Central memory CD8-positive, alpha-beta T cell (primary cell): ENCODE data around the gene GPN1.
"Not testable (repeated sequence)": the region's sequence is repeated elsewhere in the genome, so short reads cannot be mapped to it uniquely, and the experiment has no call there.

Experiments used
- ATAC-seq: fragments of 150-1000 bp; cut with Tn5 transposase; replicated peaks from 2 replicates; pipeline ENCODE4 v1.10.0; 2022; ENCODE audit warnings: mild to moderate bottlenecking, moderate FRiP score, moderate number of reproducible peaks; ENCODE audit not compliant: poor library complexity, severe bottlenecking; ENCODE audit errors: extremely low read depth
- DNase-seq, 2 donors: peaks; one replicate each; pipeline ENCODE4 v3.0.0; 2021; ENCODE audit warnings: low spot score in 2 of 2
- H3K27ac Mint-ChIP-seq: one replicate; pipeline ENCODE4 v1.8.0; 2022; ENCODE audit warnings: low read depth, mild to moderate bottlenecking, moderate library complexity, mixed read lengths
- H3K27me3 Mint-ChIP-seq: one replicate; pipeline ENCODE4 v1.8.0; 2022; ENCODE audit warnings: mixed read lengths
- H3K36me3 Mint-ChIP-seq: one replicate; pipeline ENCODE4 v1.8.0; 2022; ENCODE audit warnings: mild to moderate bottlenecking, moderate library complexity, mixed read lengths; ENCODE audit not compliant: insufficient read depth
- H3K4me1 Mint-ChIP-seq: one replicate; pipeline ENCODE4 v1.8.0; 2022; ENCODE audit warnings: mixed read lengths
- H3K4me3 Mint-ChIP-seq: one replicate; pipeline ENCODE4 v1.8.0; 2022; ENCODE audit warnings: mild to moderate bottlenecking, moderate library complexity, mixed read lengths
- H3K9me3 Mint-ChIP-seq: one replicate; pipeline ENCODE4 v1.8.0; 2022; ENCODE audit warnings: mixed read lengths

GPN1 gene

DNA sequence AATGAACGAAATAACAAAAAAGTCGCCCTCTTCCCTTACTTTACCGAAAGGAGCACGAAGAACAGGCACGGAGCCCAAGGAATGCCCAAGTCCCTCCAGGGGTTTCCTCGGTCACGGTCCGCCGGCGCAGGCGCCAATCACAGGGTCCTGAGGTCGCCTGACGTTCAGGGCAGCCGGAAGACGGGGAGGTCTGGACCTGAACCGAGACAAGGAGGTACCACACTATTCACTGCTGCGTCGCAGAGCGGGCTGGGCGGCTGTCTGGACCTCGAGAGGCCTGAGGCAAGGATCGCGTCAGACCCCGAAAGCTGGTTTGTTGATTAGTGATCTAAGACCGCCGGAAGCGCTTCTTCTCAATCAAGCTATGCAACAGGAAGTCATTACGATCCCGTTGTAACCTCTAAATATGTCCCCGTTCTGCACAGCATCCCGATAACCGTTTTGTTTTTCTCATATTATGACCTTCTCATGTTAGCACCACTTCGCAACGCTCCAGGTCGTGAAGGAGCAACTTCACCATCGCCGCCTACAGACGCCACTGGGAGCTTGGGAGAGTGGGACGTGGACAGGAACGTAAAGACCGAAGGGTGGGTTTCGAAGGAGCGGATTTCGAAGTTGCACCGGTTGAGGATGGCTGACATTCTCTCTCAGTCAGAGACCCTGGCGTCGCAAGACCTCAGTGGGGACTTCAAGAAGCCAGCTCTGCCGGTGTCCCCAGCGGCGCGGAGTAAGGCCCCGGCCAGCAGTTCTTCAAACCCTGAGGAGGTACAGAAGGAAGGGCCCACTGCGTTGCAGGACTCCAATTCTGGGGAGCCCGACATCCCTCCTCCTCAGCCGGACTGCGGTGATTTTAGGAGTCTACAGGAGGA lies 34.7 kb downstream of the GPN1 start, which contains the start of the genes SLC4A1AP and SUPT7L:
TSS of gene SLC4A1AP (plus strand) at position 605 of the 869 bp plus-strand sequence. CDS start at position 631, 26 bp downstream.
TSS of gene SUPT7L (minus strand) at position 330 of the 869 bp plus-strand sequence. CDS start 1,422 bp downstream, outside the sequence.
- H3K4me3 Mint-ChIP-seq: peak within 1 kb of the TSS; percentile 99
- ATAC-seq (peak; percentile 85), DNase-seq (peak; percentile 70 to 77)
- no peaks in the 10 kb centered on the region for H3K27me3 Mint-ChIP-seq
- peaks cover 69% of the 10 kb centered on the region for H3K36me3 Mint-ChIP-seq
- H3K27ac Mint-ChIP-seq: peak within 1 kb of the TSS; percentile 98
- peaks cover 46% of the 10 kb centered on the region for H3K4me1 Mint-ChIP-seq
- no peaks in the 10 kb centered on the region for H3K9me3 Mint-ChIP-seq

DNA sequence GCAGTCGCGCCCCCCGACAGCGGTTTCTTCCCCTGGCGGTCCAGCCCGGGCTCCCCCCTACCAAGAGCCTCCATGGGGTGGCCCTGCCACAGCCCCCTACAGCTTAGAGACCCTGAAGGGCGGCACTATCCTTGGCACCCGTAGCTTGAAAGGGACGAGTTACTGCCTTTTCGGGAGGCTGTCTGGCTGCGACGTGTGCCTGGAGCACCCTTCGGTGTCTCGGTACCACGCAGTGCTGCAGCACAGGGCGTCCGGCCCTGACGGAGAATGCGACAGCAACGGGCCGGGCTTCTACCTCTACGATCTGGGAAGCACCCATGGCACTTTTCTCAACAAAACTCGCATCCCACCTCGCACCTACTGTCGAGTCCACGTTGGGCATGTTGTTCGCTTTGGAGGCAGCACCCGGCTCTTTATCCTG lies 35.3 kb downstream of the GPN1 start:
- Mint-ChIP-seq H3K4me3 (peak overlapping the region; percentile 99), H3K27ac (peak overlapping the region; percentile 98), H3K9me3 (no peaks in the 10 kb centered on the region), H3K36me3 (peaks cover 72% of the 10 kb centered on the region), H3K4me1 (peaks cover 44% of the 10 kb centered on the region), H3K27me3 (no peaks in the 10 kb centered on the region)
- DNase-seq (no peak), ATAC-seq (peak; percentile 14)

DNA sequence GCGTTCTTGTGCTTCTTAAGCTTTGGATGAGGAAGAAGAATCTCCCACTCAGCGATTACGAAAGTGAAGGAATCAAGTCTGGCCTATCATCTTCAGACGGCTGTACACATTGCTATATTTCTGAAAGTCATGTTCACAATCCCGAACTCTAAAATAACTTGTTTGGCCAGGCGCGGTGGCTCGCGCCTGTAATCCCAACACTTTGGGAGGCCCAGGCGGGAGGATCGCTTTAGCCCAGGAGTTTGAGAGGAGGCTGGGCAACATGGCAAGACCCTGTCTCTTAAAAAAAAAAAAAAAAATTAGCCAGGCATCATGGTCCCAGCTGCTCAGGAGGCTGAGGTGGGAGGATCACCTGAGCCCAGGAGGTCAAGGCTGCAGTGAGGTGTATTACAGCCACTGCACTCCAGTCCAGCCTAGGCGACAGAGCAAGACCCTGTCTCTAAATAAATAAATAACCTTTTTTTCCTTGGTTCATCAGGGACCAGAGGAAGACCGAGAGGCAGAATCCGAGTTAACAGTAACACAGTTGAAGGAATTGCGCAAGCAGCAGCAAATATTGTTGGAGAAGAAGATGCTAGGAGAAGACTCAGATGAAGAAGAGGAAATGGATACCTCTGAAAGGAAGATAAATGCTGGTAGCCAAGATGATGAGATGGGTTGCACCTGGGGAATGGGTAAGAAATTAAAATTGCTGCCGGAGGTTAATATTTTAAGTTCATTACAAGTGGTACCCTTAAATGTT lies 35.9 kb downstream of the GPN1 start:
- Mint-ChIP-seq H3K27me3 (no peaks in the 10 kb centered on the region), H3K4me3 (peak overlapping the region; percentile 99), H3K36me3 (peaks cover 69% of the 10 kb centered on the region), H3K27ac (peak overlapping the region; percentile 98), H3K4me1 (peaks cover 38% of the 10 kb centered on the region), H3K9me3 (no peaks in the 10 kb centered on the region)
- ATAC-seq (no peak), DNase-seq (no peak)

DNA sequence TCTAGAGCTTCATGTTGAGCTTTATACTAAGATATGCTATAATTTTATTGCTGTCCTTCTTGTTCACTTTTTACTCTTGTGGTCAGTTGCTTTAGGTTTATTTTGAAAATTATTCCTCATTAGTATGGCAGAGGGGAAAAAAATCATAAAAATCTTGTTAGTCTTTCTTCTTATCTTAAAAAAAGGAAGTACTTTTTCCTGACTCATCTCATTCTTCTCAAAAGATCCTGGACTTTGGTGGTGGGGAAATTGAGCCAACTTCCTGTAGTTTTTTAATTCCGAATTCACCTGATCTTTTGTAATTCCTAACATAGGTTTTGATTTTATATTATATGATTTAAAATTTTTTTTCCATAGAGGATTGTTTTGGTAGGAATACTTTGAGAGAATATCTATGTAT lies 38.6 kb downstream of the GPN1 start:
- Mint-ChIP-seq H3K27ac (no peak overlapping the region), H3K36me3 (peaks cover 70% of the 10 kb centered on the region), H3K4me3 (no peak overlapping the region), H3K9me3 (no peaks in the 10 kb centered on the region), H3K4me1 (peaks cover 36% of the 10 kb centered on the region), H3K27me3 (no peaks in the 10 kb centered on the region)
- ATAC-seq (no peak), DNase-seq (no peak)

DNA sequence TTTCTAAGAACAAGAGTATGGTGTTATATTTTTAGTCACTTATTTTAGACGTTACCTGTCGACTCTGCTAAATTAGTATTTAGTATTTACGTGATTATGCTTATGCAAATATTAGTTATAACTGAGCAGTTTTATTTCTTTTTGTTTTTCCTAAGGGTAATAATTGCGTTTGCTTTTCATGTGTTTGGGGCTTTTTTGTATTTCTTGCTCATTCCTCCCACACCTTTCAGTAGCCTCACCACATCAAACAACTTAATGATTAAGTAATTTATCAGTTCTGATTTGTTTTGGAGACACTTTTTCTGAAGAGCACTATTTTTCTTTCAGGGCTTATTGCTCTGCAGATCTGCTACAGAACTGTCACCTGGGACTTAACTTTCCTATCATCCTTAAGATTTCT lies 42.4 kb downstream of the GPN1 start:
- ATAC-seq (no peak), DNase-seq (no peak)
- H3K36me3 Mint-ChIP-seq: peaks cover 74% of the 10 kb centered on the region
- H3K27me3 Mint-ChIP-seq: no peaks in the 10 kb centered on the region
- no peaks in the 10 kb centered on the region for H3K9me3 Mint-ChIP-seq
- H3K27ac Mint-ChIP-seq: no peak overlapping the region
- peaks cover 21% of the 10 kb centered on the region for H3K4me1 Mint-ChIP-seq
- no peak overlapping the region for H3K4me3 Mint-ChIP-seq

DNA sequence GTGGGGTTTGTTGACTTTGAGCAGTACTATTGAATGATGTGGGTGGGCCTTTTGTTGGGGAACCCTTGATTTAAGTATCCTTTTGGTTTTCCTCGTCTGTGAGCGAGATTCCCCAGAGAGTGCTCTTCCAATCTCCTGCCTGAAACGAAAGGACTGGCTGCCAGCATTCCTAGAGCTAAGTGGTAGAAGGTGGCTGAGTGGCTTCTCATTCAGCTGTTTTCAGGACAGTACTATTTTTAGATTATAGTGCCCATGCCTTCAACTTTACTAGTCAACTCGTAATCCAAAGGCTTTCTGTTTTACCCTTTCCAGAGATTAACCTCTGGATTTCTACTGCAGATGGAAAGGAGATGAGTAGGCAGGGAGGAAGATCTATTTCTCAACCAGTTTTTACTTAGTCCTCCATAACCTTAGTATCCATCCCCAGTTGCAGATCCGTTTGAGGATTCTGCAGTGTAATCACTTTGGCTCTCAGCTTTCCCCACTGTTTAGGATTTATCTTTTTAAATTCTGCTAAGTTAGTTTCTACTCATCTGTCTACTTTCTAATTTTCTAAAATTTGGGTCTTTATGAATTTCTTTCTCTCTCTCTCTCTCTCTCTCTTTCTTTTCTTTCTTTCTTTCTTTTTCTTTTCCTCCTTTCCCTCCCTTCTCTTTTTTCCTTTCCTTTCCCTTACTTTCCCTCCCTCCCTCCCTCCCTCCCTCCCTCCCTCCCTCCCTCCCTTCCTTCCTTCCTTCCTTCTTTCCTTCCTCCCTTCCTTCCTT lies 44.1 kb downstream of the GPN1 start:
- DNase-seq: no peak
- no peaks in the 10 kb centered on the region for H3K27me3 Mint-ChIP-seq
- no peaks in the 10 kb centered on the region for H3K9me3 Mint-ChIP-seq
- H3K4me3 Mint-ChIP-seq: no peak overlapping the region
- H3K36me3 Mint-ChIP-seq: peaks cover 72% of the 10 kb centered on the region
- ATAC-seq: no peak
- H3K4me1 Mint-ChIP-seq: peaks cover 21% of the 10 kb centered on the region
- H3K27ac Mint-ChIP-seq: no peak overlapping the region

DNA sequence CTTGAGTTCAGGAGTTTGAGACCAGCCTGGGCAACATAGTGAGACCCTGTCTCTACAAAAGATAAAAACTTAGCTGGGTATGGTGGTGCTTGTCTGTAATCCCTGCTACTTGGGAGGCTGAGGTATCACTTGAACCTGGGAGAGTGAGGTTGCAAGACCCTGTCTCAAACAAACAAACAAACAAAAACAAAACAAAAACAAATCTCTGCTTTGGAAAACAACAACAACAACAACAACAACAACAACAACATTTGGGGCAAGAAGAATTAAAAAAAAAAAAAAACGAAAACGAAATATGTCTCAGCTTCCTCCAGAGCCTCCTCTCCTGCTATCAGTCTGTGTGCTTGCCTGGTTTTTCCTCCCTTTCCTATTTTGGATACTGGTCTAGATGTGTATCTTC lies 51.7 kb downstream of the GPN1 start:
- Mint-ChIP-seq H3K9me3 (no peaks in the 10 kb centered on the region), H3K4me3 (no peak overlapping the region), H3K27ac (no peak overlapping the region), H3K4me1 (peaks cover 19% of the 10 kb centered on the region), H3K36me3 (peaks cover 32% of the 10 kb centered on the region), H3K27me3 (no peaks in the 10 kb centered on the region)
- no peak for ATAC-seq
- no peak for DNase-seq

DNA sequence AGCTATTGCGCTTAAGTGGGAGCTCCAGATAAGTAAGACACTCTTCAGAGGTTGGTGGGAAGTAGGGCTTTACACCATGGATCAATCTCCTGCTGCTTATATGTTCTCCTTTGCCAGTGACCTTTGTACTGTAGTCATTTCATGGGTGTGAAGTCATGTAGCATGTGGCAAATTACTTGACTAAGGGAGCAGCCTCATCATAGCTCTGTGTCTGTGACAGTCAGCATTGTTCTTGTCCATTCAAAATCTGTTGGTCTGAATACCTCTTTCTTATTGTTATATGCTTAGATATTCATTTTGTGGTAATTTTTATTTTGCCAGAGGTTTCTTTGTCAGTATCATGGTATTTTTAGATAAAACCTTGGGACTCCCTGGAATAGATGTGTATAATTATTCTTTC lies 53.0 kb downstream of the GPN1 start:
- Mint-ChIP-seq H3K27me3 (no peaks in the 10 kb centered on the region), H3K9me3 (no peaks in the 10 kb centered on the region), H3K4me1 (peaks cover 19% of the 10 kb centered on the region), H3K27ac (no peak overlapping the region), H3K36me3 (peaks cover 25% of the 10 kb centered on the region), H3K4me3 (no peak overlapping the region)
- ATAC-seq: no peak
- no peak for DNase-seq

DNA sequence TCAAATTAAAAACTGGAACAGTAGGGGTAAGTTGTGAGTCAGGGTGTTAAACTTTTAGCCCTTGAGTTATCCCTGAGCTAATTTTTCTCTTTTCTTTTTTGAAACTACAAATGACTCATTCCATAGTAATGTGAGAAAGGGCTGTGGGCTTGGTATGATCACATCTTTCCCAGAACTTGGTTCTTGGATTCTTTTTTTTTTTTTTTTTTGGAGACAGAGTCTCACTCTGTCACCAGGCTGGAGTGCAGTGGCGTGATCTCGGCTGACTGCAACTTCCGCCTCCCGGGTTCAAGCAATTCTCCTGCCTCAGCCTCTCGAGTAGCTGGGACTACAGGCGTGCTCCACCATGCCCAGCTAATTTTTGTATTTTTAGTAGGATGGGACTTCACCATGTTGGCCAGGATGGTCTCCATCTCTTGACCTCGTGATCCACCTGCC lies 53.5 kb downstream of the GPN1 start:
- H3K27ac Mint-ChIP-seq, H3K27me3 Mint-ChIP-seq, H3K9me3 Mint-ChIP-seq, ATAC-seq, DNase-seq, H3K4me3 Mint-ChIP-seq: not testable (repeated sequence)
- H3K4me1 Mint-ChIP-seq: peaks cover 19% of the 10 kb centered on the region
- H3K36me3 Mint-ChIP-seq: peaks cover 22% of the 10 kb centered on the region

DNA sequence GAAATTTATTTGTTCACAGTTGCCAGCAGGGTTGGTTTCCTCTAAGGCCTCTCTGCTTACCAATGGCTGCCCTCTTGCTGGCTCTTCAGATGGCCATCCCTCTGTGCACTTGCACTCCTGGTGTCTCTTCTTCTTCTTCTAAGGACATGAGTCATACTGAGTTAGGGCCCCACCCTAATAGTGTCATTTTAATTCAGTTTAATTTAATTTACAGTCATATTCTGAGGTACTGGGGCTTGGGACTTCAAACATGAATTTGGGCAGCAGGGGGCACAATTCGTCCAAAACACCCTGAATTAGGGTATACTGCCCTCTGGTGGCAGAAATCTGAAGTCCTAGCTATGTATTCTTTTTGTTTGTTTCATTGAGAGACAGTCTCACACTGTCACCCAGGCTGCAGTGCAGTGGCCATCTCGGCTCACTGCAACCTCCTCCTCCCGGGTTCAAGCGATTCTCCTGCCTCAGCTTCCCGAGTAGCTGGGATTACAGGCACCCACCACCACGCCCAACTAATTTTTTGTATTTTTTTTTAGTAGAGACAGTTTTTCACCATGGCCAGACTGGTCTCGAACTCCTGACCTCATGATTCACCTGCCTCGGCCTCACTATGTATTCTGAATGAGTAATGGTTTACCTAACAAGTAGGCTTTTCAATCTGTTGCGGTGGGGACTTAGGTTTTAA lies 54.7 kb downstream of the GPN1 start:
- ATAC-seq: peak; percentile 75
- H3K27ac Mint-ChIP-seq: peak overlapping the region; percentile 72
- H3K4me3 Mint-ChIP-seq: no peak overlapping the region
- DNase-seq: peak; percentile 83 to 85
- H3K27me3 Mint-ChIP-seq: no peaks in the 10 kb centered on the region
- no peaks in the 10 kb centered on the region for H3K9me3 Mint-ChIP-seq
- H3K4me1 Mint-ChIP-seq: peaks cover 19% of the 10 kb centered on the region
- H3K36me3 Mint-ChIP-seq: peaks cover 20% of the 10 kb centered on the region

DNA sequence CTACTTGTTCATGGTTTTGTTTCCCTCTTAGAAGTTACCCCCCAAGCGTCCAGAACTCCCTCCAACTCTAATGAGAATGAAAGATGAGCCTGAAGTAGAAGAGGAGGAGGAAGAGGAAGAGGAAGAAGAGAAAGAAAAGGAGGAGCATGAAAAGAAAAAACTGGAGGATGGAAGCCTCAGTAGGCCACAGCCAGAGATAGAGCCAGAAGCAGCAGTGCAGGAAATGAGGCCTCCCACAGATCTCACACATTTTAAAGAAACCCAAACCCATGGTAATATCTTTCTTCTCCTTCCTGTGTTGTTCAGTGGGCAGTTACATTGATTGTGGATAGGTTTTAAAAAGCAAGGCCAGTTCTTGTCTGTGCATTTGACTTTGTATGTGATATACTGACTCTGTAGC lies 56.2 kb downstream of the GPN1 start:
- H3K4me3 Mint-ChIP-seq: peak overlapping the region; percentile 33

DNA sequence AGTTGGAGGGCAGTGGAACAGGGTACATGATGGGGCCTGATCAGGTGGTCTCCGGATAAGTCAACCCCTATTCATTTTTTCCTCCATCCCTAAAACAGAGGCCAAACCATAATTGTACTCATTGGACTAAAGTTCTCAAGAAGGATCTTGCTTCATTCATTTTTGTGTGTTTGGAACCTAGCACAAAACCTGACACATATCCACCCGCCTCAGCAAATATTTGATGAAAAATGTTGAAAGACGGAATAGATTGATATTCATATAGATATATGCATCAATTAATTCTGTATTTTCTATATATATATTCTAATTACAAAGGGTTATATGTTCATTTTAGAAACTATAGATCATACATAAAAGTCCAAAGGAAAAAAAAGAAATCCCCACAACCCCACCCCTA lies 56.7 kb downstream of the GPN1 start:
- DNase-seq: no peak
- no peak for ATAC-seq
- Mint-ChIP-seq H3K27ac (no peak overlapping the region), H3K27me3 (no peaks in the 10 kb centered on the region), H3K4me1 (peaks cover 19% of the 10 kb centered on the region), H3K4me3 (peak overlapping the region; percentile 33), H3K9me3 (no peaks in the 10 kb centered on the region), H3K36me3 (peaks cover 17% of the 10 kb centered on the region)

More for the DNA sequence above, 56.2 kb downstream of the GPN1 start:
- Mint-ChIP-seq H3K36me3 (peaks cover 18% of the 10 kb centered on the region), H3K4me1 (peaks cover 19% of the 10 kb centered on the region), H3K27ac (peak overlapping the region; percentile 47)
- H3K27me3 Mint-ChIP-seq, H3K9me3 Mint-ChIP-seq, DNase-seq: not testable (repeated sequence)
- peak; percentile 88 for ATAC-seq
